ENCODE results near the gene PPP6R1. TPM values are rescaled to one million over a fixed set of nuclear protein-coding genes. Genes with fewer than 3 reads are reported as not detected.

The PPP6R1 gene
- total RNA-seq, 1 experiment from 2014 or later = 70.6 TPM

GRCh38 chr19:55251341-55252081, 7.3 kb downstream of the PPP6R1 start:
- TF ChIP-seq CTCF (IDR thresholded peaks at IDR 0.05; ENCODE audit: unreplicated experiment) = no peak
- ChIA-PET POLR2A (interaction anchor here (0.9 kb wide), 1 partner anchor 23 kb away, joined by 3 read pairs; the partner anchor contains the start of gene TMEM86B), CTCF (interaction anchor here (0.6 kb wide), 2 partner anchors 78 to 295 kb away, joined by 3 read pairs; no protein-coding TSS in a partner anchor)
- Mint-ChIP-seq H3K9me3 (ENCODE audit: unreplicated experiment) (no peaks in the 10 kb centered on the region), H3K36me3 (ENCODE audit: insufficient read depth, unreplicated experiment) (peaks cover 17% of the 10 kb centered on the region), H3K4me3 (ENCODE audit: unreplicated experiment) (no peak overlapping the region), H3K27me3 (ENCODE audit: insufficient read depth, unreplicated experiment) (no peaks in the 10 kb centered on the region), H3K4me1 (ENCODE audit: insufficient read depth, unreplicated experiment) (peaks cover 35% of the 10 kb centered on the region), H3K27ac (ENCODE audit: low read depth, unreplicated experiment) (no peak overlapping the region)
- intact Hi-C loops (cut with micrococcal nuclease) = no loop called here
- DNase-seq (ENCODE audit: unreplicated experiment) = peak; percentile 11
- BruUV-seq (replicated peaks) = no TSS peak

- CTCF ChIA-PET = no interaction called here
These were observed 8.4 kb downstream of the PPP6R1 start for GRCh38 chr19:55250262-55251036.

DNA sequence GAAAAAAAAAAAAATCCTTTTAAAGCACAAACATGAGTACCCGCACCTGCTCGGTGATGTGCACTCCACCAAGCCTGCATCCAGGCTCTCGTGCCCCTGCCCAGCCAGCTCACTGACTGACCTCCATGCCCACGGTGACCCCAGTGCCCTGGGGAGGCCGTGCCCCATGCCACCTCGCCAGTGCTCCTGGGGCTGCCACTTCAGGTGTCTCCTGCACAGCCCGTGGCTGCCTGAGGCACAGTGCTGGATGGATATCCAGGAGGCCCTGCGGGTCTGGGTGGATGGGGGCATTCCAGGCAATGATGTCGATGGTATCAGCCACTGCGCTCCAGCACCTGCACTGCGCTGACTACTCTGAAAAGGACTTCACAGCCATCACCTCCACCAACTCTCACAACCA, 9.0 kb downstream of the PPP6R1 start:
- ChIA-PET POLR2A (no interaction called here), CTCF (no interaction called here)

More at GRCh38 chr19:55250262-55251036, 8.4 kb downstream of the PPP6R1 start:
- intact Hi-C loops (cut with micrococcal nuclease) = no loop called here
- Mint-ChIP-seq H3K27me3 (ENCODE audit: insufficient read depth, unreplicated experiment) (no peaks in the 10 kb centered on the region), H3K9me3 (ENCODE audit: unreplicated experiment) (no peaks in the 10 kb centered on the region), H3K4me3 (ENCODE audit: unreplicated experiment) (no peak overlapping the region), H3K4me1 (ENCODE audit: insufficient read depth, unreplicated experiment) (peaks cover 24% of the 10 kb centered on the region), H3K27ac (ENCODE audit: low read depth, unreplicated experiment) (no peak overlapping the region), H3K36me3 (ENCODE audit: insufficient read depth, unreplicated experiment) (peaks cover 13% of the 10 kb centered on the region)
- DNase-seq (ENCODE audit: unreplicated experiment) = no peak
- TF ChIP-seq CTCF (IDR thresholded peaks at IDR 0.05; ENCODE audit: unreplicated experiment) = no peak
- POLR2A ChIA-PET = interaction anchor here (0.6 to 0.9 kb wide), 2 partner anchors 22 to 157 kb away, joined by 3 to 4 read pairs; partner anchors contain the start of genes TMEM86B and UBE2S
- BruUV-seq (replicated peaks) = no TSS peak

More for the DNA sequence above, 9.0 kb downstream of the PPP6R1 start:
- no peak for DNase-seq (ENCODE audit: unreplicated experiment)
- Mint-ChIP-seq H3K4me1 (ENCODE audit: insufficient read depth, unreplicated experiment) (peaks cover 20% of the 10 kb centered on the region), H3K9me3 (ENCODE audit: unreplicated experiment) (no peaks in the 10 kb centered on the region), H3K4me3 (ENCODE audit: unreplicated experiment) (no peak overlapping the region), H3K27me3 (ENCODE audit: insufficient read depth, unreplicated experiment) (no peaks in the 10 kb centered on the region), H3K36me3 (ENCODE audit: insufficient read depth, unreplicated experiment) (peaks cover 17% of the 10 kb centered on the region), H3K27ac (ENCODE audit: low read depth, unreplicated experiment) (no peak overlapping the region)
- no TSS peak for BruUV-seq (replicated peaks)
- no peak for TF ChIP-seq CTCF (IDR thresholded peaks at IDR 0.05; ENCODE audit: unreplicated experiment)
- intact Hi-C loops (cut with micrococcal nuclease) = no loop called here
